CD4-positive, alpha-beta T cell treated with Interferon gamma for 1 hour (primary cell): ENCODE data around the gene CCDC154.
A peak's percentile ranks its signal among the peaks of the same experiment; 100 is the strongest.
"Not testable (repeated sequence)": the region's sequence is repeated elsewhere in the genome, so short reads cannot be mapped to it uniquely, and the experiment has no call there.

ENCODE experiments used
- DNase-seq: peaks from one replicate; pipeline ENCODE4 v3.0.0-alpha.2; 2020

Gene CCDC154

GRCh38 chr16:1443980-1444729, at the start of gene CCDC154:
Gene CCDC154, minus strand, starts transcription at chr16:1444556. Its CDS starts 234 bp downstream, at chr16:1444322.
- DNase-seq, result no peak

GRCh38 chr16:1493746-1494094, 49.4 kb upstream of the CCDC154 start:
- no peak for DNase-seq

- DNase-seq, result peak; percentile 81
These were observed 48.8 kb upstream of the CCDC154 start, which contains the start of gene TELO2 for GRCh38 chr16:1492923-1493745. Gene TELO2, plus strand, starts transcription at chr16:1493360. Its CDS starts 922 bp downstream, at chr16:1494282.

- DNase-seq, result no peak
These were observed 47.9 kb upstream of the CCDC154 start for GRCh38 chr16:1492082-1492922.

GRCh38 chr16:1491327-1491726, 47.0 kb upstream of the CCDC154 start:
- no peak for DNase-seq

GRCh38 chr16:1489077-1489476, 44.7 kb upstream of the CCDC154 start:
- no peak for DNase-seq

GRCh38 chr16:1488619-1489018, 44.3 kb upstream of the CCDC154 start, which contains the start of gene PTX4:
Gene PTX4, minus strand, starts transcription at chr16:1488944. Its CDS starts 35 bp downstream, at chr16:1488909.
- DNase-seq, result no peak

- no peak for DNase-seq
These were observed 43.8 kb upstream of the CCDC154 start for GRCh38 chr16:1488054-1488601.

GRCh38 chr16:1487395-1488053, 43.2 kb upstream of the CCDC154 start:
- DNase-seq, result no peak

- DNase-seq, result no peak
These were observed 42.4 kb upstream of the CCDC154 start for GRCh38 chr16:1486551-1487390.

GRCh38 chr16:1485847-1486496, 41.6 kb upstream of the CCDC154 start:
- no peak for DNase-seq

- no peak for DNase-seq
These were observed 37.8 kb upstream of the CCDC154 start for GRCh38 chr16:1481906-1482835.

- not testable (repeated sequence) for DNase-seq
These were observed 34.6 kb upstream of the CCDC154 start for GRCh38 chr16:1478937-1479336.

GRCh38 chr16:1477033-1477432, 32.7 kb upstream of the CCDC154 start:
- no peak for DNase-seq

- DNase-seq, result no peak
These were observed 31.3 kb upstream of the CCDC154 start for GRCh38 chr16:1475552-1476114.

GRCh38 chr16:1474796-1475551, 30.6 kb upstream of the CCDC154 start, which contains the start of gene CLCN7:
Gene CLCN7, minus strand, starts transcription at chr16:1475028. Its CDS starts 54 bp downstream, at chr16:1474974.
- DNase-seq, result peak; percentile 83

- DNase-seq, result no peak
These were observed 29.9 kb upstream of the CCDC154 start for GRCh38 chr16:1474082-1474795.
